PC-9 (cell line): Measurements from ENCODE around the gene QPCTL.
"Not testable (repeated sequence)": the region's sequence is repeated elsewhere in the genome, so short reads cannot be mapped to it uniquely, and the experiment has no call there.

Experiments used
- CTCF ChIP-seq: fragments of 200-600 bp; sonication (generic); conservative IDR thresholded peaks from 2 replicates; pipeline ENCODE4 v1.6.1; 2017; ENCODE audit warnings: mixed run types, antibody characterized with exemption, mild to moderate bottlenecking, moderate library complexity
- EZH2 ChIP-seq: fragments of 200-600 bp; sonication (generic); IDR thresholded peaks from 2 replicates; pipeline ENCODE4 v1.8.0; 2017; ENCODE audit warnings: antibody characterized with exemption, low read depth

GRCh38 chr19:45685045-45685444 lies 7.4 kb upstream of the QPCTL start:
- TF ChIP-seq EZH2, CTCF: not testable (repeated sequence)
